Measurements from ENCODE around the gene DNAJA1. TPM values are rescaled to one million over a fixed set of nuclear protein-coding genes. Genes with fewer than 3 reads are reported as not detected.
"Not testable (repeated sequence)": the region's sequence is repeated elsewhere in the genome, so short reads cannot be mapped to it uniquely, and the experiment has no call there.

Gene DNAJA1
- total RNA-seq, 1 experiment from 2014 or later: 58.2 TPM

GRCh38 chr9:33081128-33081851 lies 56.2 kb downstream of the DNAJA1 start:
- Mint-ChIP-seq H3K9me3 (ENCODE audit: unreplicated experiment) (no peaks in the 10 kb centered on the region), H3K4me3 (ENCODE audit: unreplicated experiment) (no peak overlapping the region), H3K27me3 (ENCODE audit: insufficient read depth, unreplicated experiment) (no peaks in the 10 kb centered on the region), H3K4me1 (ENCODE audit: insufficient read depth, unreplicated experiment) (peaks cover 6% of the 10 kb centered on the region), H3K36me3 (ENCODE audit: insufficient read depth, unreplicated experiment) (peaks cover 8% of the 10 kb centered on the region), H3K27ac (ENCODE audit: low read depth, unreplicated experiment) (no peak overlapping the region)
- ChIA-PET POLR2A (interaction anchor here (0.8 to 7.1 kb wide), 18 partner anchors 20 to 208 kb away, joined by 3 to 90 read pairs (median 6); partner anchors contain the start of genes B4GALT1, BAG1, CHMP5 and DNAJA1), CTCF (interaction anchor here (0.6 to 2.8 kb wide), 10 partner anchors 15 to 201 kb away, joined by 3 to 32 read pairs (median 4); no protein-coding TSS in a partner anchor)
- BruUV-seq (replicated peaks): no TSS peak
- TF ChIP-seq CTCF (IDR thresholded peaks at IDR 0.05; ENCODE audit: unreplicated experiment): peak; percentile 63
- DNase-seq (ENCODE audit: unreplicated experiment): peak; percentile 88
- intact Hi-C loops (cut with micrococcal nuclease): loop anchor here (1.0 kb wide), 4 partner anchors 51 to 183 kb away; partner anchors contain the start of gene BAG1

- H3K4me1 Mint-ChIP-seq (ENCODE audit: insufficient read depth, unreplicated experiment): peaks cover 6% of the 10 kb centered on the region
- no peaks in the 10 kb centered on the region for H3K27me3 Mint-ChIP-seq (ENCODE audit: insufficient read depth, unreplicated experiment)
- POLR2A ChIA-PET: interaction anchor here (0.7 to 1.2 kb wide), 6 partner anchors 43 to 208 kb away, joined by 3 to 7 read pairs (median 3); partner anchors contain the start of gene NFX1
- no peak overlapping the region for H3K4me3 Mint-ChIP-seq (ENCODE audit: unreplicated experiment)
- TF ChIP-seq CTCF (IDR thresholded peaks at IDR 0.05; ENCODE audit: unreplicated experiment): no peak
- intact Hi-C loops (cut with micrococcal nuclease): no loop called here
- H3K36me3 Mint-ChIP-seq (ENCODE audit: insufficient read depth, unreplicated experiment): no peaks in the 10 kb centered on the region
- BruUV-seq (replicated peaks): no TSS peak
- CTCF ChIA-PET: interaction anchor here (0.7 to 1.6 kb wide), 6 partner anchors 33 to 152 kb away, joined by 3 to 19 read pairs (median 3); no protein-coding TSS in a partner anchor
- H3K9me3 Mint-ChIP-seq (ENCODE audit: unreplicated experiment): no peaks in the 10 kb centered on the region
- no peak overlapping the region for H3K27ac Mint-ChIP-seq (ENCODE audit: low read depth, unreplicated experiment)
- DNase-seq (ENCODE audit: unreplicated experiment): no peak
Measured at GRCh38 chr9:33082128-33082527, 57.1 kb downstream of the DNAJA1 start.

- no TSS peak for BruUV-seq (replicated peaks)
- CTCF ChIA-PET: interaction anchor here (0.7 to 3.5 kb wide), 8 partner anchors 33 to 151 kb away, joined by 3 to 19 read pairs (median 3); no protein-coding TSS in a partner anchor
- Mint-ChIP-seq H3K27me3 (ENCODE audit: insufficient read depth, unreplicated experiment) (no peaks in the 10 kb centered on the region), H3K36me3 (ENCODE audit: insufficient read depth, unreplicated experiment) (no peaks in the 10 kb centered on the region), H3K4me1 (ENCODE audit: insufficient read depth, unreplicated experiment) (peaks cover 6% of the 10 kb centered on the region), H3K9me3 (ENCODE audit: unreplicated experiment) (no peaks in the 10 kb centered on the region), H3K4me3 (ENCODE audit: unreplicated experiment) (no peak overlapping the region), H3K27ac (ENCODE audit: low read depth, unreplicated experiment) (no peak overlapping the region)
- DNase-seq (ENCODE audit: unreplicated experiment): no peak
- POLR2A ChIA-PET: interaction anchor here (0.6 to 1.2 kb wide), 7 partner anchors 43 to 208 kb away, joined by 3 to 7 read pairs (median 3); partner anchors contain the start of gene NFX1
- intact Hi-C loops (cut with micrococcal nuclease): no loop called here
- no peak for TF ChIP-seq CTCF (IDR thresholded peaks at IDR 0.05; ENCODE audit: unreplicated experiment)
Measured at GRCh38 chr9:33082538-33083326, 57.7 kb downstream of the DNAJA1 start.

GRCh38 chr9:33085672-33086071 lies 60.6 kb downstream of the DNAJA1 start:
- H3K27ac Mint-ChIP-seq (ENCODE audit: low read depth, unreplicated experiment); H3K36me3 Mint-ChIP-seq (ENCODE audit: insufficient read depth, unreplicated experiment); H3K4me1 Mint-ChIP-seq (ENCODE audit: insufficient read depth, unreplicated experiment); H3K27me3 Mint-ChIP-seq (ENCODE audit: insufficient read depth, unreplicated experiment); H3K9me3 Mint-ChIP-seq (ENCODE audit: unreplicated experiment); DNase-seq (ENCODE audit: unreplicated experiment); BruUV-seq (replicated peaks); POLR2A ChIA-PET; intact Hi-C loops (cut with micrococcal nuclease); H3K4me3 Mint-ChIP-seq (ENCODE audit: unreplicated experiment): not testable (repeated sequence)
- CTCF ChIA-PET: interaction anchor here (0.7 to 3.5 kb wide), 4 partner anchors 85 to 143 kb away, joined by 3 to 15 read pairs (median 3); no protein-coding TSS in a partner anchor

Other genes with a start within 250 kb of the DNAJA1 start
- gene TMEM215, start 241.7 kb upstream of the DNAJA1 start, total RNA-seq (2022): not detected in 2 replicates
- gene APTX, start 23.6 kb upstream of the DNAJA1 start, total RNA-seq (2022): 97.4 and 99.2 TPM in 2 replicates
- 17.2 and 19.3 TPM in 2 replicates for gene SMU1, start 51.4 kb downstream of the DNAJA1 start, total RNA-seq (2022)
- gene B4GALT1, start 142.1 kb downstream of the DNAJA1 start, total RNA-seq (2022): 155 and 184 TPM in 2 replicates
- not detected in 2 replicates for gene SPINK4, start 214.9 kb downstream of the DNAJA1 start, total RNA-seq (2022)
- 75.7 and 91.8 TPM in 2 replicates for gene BAG1, start 239.4 kb downstream of the DNAJA1 start, total RNA-seq (2022)
- 67.6 and 85.1 TPM in 2 replicates for gene CHMP5, start 239.8 kb downstream of the DNAJA1 start, total RNA-seq (2022)

Data from MCF 10A (cell line).